ENCODE results near the gene SAMMSON. TPM values are rescaled to one million over a fixed set of nuclear protein-coding genes. Genes with fewer than 3 reads are reported as not detected.

SAMMSON gene
- total and polyA plus RNA-seq, 9 of the 15 experiments (the other 6 are each of a cell fraction or from before 2014, with no cell fraction given), result 0.65 to 4.4 (median 1.9) TPM

DNA sequence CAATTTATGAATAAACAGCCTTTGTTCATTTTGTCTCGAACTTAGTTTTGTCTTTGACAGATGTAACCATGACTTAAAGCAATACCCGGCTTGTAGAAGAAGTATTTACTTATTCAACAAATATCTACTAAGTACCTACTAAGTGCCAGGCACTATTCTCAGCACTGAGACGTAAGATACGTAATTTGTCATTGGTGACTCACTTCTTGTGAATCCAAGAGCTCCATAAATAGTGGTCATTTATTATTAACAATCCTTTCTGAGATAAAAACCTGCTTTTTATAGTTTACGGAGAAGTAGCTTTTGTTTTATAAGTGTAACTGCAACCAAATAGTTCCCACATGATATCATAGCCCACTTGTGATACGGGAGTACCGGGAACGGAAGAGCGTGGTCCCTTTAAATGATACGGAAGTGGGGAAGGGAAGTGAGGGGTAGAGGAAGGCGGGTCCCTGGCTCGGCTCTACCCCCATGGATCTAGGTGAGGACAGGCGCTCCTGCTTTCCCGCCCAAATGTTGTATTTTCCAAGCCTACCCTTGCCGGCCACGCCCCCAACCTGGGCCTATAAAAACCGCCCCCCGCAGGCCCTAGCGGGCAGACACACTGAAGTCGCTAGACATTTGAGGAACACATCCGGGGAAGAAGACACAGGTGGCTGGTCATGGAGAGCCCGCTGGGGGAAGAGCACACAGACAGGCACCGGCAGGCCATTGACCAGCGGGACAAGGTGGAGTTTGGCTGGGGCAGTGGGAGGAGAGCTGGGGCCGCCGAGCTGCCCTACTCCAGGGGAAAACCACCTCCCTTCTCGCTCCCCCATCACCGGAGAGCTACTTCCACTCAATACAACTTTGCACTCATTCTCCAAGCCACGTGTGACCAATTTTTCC is at the start of gene SAMMSON (continued):
- TF ChIP-seq REST (IDR thresholded peaks at IDR 0.05; ENCODE audit: borderline replicate concordance) (no peak), REST (CRISPR knock-in tag; IDR thresholded peaks at IDR 0.05; ENCODE audit: low read depth) (no peak), HMG20A (CRISPR knock-in tag; conservative IDR thresholded peaks at IDR 0.05) (no peak), BRF1 (IDR thresholded peaks at IDR 0.05; ENCODE audit: borderline replicate concordance, extremely low read depth, insufficient read length) (no peak), KAT8 (IDR thresholded peaks at IDR 0.05; ENCODE audit: low read depth) (no peak), MTF1 (CRISPR knock-in tag; IDR thresholded peaks at IDR 0.05; ENCODE audit: borderline replicate concordance) (no peak), ZNF668 (CRISPR knock-in tag; IDR thresholded peaks at IDR 0.05) (no peak), RNF2 (IDR thresholded peaks at IDR 0.05) (peak; percentile 67), ZFP36 (IDR thresholded peaks at IDR 0.05; ENCODE audit: low read depth, low read length, partially characterized antibody) (no peak), CBX8 (IDR thresholded peaks at IDR 0.05; ENCODE audit: borderline replicate concordance, extremely low read depth, low read depth, low read length, poor library complexity, severe bottlenecking) (no peak)
- TF ChIP-seq, protein P1, sequence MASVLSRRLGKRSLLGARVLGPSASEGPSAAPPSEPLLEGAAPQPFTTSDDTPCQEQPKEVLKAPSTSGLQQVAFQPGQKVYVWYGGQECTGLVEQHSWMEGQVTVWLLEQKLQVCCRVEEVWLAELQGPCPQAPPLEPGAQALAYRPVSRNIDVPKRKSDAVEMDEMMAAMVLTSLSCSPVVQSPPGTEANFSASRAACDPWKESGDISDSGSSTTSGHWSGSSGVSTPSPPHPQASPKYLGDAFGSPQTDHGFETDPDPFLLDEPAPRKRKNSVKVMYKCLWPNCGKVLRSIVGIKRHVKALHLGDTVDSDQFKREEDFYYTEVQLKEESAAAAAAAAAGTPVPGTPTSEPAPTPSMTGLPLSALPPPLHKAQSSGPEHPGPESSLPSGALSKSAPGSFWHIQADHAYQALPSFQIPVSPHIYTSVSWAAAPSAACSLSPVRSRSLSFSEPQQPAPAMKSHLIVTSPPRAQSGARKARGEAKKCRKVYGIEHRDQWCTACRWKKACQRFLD (CRISPR knock-in tag; IDR thresholded peaks at IDR 0.05), result peak; percentile 47; the same call in 1 of the 2 replicates

Measured in K562 (cell line).